IPS-NIHi7 (cell line): Measurements from ENCODE around the gene BHLHE40.

Experiments
- DNase-seq: peaks from one replicate; pipeline ENCODE4 v3.0.0; 2012; ENCODE audit warnings: mixed read lengths; ENCODE audit errors: extremely low spot score

Gene BHLHE40

DNA sequence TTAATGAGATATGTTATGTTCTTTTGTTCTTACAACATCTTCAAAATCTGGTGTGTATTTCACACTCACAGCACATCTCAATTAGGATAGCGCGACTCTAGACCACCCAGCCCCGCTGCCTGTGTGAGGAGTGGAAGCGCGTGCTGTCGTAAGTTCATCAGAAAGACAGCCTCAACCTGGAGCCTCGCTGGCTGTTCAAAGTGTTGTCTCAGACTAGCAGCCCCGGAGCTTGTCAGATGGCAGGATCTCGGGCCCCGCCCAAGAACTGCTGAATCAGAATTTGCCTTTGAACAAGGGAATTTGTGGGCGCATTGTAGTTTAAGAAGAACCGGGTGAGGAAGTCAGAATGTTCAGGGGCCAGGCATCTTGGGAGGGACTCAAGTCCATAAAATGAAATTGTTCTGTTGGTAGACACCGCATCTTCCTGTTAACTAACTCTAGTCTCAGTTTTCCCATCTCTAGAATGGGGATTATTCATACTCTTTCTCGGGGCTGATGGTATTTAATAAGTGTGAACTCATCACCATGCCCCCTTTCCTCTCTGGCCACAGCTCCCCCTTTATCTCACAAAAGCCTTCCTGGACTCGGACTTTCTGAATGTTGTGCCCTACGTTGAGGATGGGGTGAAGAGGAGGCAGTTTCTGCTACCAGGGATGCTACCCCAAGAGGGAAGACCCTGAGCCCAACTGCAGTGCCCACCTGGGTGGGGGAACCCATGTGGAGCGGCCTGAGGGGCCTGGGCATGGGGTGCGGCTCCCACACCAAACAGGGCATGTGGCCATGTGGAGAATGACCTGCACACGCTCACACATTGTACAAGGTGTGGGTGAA, 40.4 kb downstream of the BHLHE40 start:
- no peak for DNase-seq

DNA sequence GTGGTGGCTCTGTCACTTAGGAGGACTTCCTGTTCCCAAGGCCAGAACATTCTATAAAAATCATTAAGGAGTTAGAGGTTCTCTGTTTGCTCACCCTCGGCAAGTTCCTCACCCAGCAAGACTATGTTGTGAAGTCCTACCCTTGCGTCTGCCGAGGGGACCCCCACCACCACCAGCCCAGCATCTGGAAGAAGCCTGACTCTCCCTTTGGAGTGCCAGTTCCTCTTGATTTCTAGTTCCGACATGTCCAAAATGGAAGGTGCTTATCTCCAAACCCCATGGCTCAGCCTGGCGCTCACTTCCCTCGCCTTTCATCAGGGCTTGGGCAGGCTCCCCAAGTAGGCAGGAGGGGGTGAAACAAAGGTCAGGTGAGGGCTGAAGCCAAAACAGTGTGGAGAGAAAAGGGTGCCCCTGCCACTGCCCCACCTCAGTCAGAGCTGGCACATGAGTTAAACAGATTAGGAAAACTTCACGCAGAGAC, 41.0 kb downstream of the BHLHE40 start:
- no peak for DNase-seq

DNA sequence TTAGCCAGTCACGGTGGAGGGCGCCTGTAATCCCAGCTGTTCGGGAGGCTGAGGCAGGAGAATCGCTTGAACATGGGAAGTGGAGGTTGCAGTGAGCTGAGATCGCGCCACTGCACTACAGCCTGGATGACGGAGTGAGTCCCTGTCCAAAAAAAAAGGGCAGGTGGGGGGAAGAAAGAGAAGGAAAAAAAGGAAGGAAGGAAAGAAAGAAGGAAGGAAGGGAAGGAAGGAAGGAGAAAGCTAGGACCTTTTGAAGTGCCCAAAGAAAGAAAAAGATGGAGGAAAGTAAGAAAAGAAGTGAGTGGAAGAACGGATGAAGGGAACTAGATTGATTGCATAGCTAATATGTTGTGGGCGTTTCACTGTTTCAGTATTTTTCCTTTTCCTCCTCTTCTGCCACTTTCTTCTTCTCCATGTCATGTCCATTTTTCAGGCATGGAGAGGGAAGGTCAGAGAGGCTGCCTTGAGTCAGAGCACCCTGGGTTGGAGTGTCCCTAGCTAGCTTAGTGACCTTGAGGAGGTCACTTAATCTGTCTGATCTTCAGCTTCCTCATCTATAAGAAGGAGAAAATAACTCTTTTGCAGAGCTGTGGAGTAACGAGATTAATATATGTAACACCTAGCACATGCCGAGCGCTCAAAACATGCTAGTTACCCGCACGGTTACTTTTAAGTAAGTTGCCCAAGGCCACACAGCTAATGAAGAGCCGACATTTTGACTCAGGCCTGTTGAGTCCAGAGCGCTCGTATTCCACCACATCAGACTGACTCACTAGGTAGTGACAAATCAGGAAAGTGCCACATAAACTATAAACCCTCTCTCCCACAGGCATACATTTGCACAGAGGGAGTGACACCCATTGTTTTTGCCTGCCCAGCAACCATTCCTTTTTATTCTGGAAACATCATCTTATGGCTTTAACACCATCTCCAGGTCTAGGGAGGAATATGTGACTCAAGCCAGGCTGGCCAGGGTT, 42.2 kb downstream of the BHLHE40 start:
- no peak for DNase-seq

DNA sequence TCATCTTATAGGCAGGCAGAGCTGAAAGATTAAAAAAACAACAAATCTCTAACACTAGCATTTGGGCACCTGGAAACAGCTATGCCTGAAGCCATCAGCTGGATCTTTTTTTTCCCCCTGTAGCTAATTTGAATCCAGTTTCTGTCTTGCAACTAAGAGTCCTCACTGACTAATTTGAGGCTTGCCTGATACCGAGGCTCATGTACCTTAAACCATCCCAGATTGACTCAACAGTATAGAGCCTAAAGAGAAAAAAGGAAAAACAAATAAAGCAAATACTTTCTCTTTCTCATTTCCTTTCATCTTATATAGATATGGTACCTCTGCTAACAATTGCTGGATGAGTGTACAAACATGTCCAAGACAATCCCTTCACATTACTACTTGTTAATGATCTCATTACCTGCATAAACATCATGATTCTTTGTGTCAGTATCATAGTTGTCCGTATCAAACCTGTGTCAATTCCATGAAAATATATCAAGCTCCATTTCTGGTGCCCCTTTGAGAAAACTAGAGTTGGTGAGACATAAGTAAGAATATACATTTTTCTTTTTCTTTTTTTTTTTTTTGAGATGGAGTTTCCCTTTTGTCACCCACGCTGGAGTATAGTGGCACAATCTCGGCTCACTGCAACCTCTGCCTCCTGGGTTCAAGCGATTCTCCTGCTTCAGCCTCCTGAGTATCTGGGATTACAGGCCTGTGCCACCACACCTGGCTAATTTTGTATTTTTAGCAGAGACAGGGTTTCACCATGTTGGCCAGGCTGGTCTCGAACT, 43.1 kb downstream of the BHLHE40 start:
- no peak for DNase-seq

DNA sequence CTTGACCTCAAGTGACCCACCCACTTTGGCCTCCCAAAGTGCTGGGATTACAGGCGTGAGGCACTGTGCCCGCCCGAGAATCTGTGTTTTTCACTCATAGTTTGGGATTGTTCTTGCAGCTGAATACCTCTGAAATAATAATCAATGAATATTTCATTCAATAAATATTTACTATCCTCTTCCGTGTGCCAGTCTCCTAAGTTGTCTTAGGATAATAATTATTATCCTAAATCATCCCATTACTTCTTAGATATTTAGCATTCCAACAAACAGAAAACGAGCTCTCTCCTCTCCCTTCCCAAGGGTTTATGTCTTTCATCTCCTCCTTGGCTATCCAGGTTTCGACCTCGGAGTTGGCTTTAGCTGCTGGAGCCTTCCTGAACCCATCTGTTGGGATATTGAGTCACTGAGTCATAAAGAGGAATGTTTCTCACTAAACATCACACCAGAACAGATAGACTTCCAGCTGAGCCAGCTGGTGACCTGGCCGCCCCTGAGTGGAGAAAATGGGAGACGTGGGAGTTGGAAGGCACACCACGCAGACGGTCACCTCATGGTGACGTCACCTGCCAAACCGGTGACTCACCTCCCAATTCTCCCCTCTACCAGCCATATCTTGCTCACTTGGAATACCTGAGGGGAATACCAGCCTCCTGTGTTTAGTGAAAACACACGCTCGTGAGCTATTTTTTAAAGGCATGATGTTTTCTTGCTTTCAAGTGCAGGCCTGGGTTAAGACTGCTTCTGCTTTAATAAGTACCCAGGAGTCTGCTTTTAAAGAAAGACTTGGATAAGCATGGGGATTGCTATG, 43.9 kb downstream of the BHLHE40 start:
- no peak for DNase-seq

DNA sequence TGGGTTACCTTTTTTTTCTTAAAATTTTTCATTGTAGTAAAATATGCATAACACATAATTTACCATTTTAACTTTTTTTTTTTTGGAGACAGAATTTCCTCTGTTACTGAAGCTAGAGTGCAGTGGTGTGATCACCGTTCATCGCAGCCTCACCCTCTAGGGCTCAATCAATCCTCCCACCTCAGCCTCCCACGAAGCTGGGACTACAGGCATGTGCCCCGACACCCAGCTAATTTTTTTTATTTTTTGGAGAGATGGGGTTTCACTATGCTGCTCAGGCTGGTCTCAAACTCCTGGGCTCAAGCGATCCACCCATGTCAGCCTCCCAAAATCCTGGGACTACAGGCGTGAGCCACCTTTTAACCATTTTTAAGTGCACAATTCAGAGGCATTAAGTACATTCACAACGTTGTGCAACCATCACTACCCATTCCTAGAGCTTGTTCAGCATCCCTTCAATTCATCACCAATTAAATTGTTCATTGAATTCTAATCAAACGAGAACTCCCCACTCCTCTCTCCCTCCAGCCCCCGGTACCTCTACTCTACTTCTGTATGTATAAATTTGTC, 44.6 kb downstream of the BHLHE40 start:
- no peak for DNase-seq

DNA sequence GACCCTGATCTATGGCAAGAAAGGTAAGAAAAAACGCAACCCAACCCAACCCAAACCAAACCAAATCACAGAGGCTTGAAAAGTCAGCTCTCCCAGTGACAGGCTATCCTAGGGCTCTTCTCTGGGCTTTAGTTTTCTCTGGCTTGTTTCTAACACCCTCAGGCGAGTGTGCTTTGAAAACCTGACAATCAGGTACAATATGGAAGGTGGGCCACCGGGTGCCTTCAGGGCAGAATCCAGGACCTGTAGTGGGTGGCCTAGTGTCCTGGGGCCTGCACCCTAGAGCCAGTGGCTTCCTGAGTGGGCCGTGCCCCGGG, 46.8 kb downstream of the BHLHE40 start:
- no peak for DNase-seq

DNA sequence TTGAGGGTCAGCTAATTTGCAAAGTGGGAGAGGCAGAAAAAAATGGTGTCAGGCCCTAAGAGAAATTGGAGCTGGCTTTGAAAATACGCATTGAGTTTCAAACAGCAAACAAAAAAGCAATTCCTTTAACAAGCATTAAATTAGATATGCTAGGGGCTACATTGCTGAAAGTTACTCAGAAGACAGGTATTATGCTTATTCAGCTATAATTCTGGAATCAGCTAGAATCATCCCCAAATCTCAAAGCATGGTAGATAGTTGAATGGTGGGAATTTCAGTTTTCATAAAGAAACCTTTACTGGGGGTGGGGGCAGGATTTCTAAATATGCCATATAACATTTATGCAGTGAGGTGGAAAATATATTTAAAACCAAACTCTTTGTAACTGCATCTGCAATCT, 50.5 kb downstream of the BHLHE40 start:
- no peak for DNase-seq

DNA sequence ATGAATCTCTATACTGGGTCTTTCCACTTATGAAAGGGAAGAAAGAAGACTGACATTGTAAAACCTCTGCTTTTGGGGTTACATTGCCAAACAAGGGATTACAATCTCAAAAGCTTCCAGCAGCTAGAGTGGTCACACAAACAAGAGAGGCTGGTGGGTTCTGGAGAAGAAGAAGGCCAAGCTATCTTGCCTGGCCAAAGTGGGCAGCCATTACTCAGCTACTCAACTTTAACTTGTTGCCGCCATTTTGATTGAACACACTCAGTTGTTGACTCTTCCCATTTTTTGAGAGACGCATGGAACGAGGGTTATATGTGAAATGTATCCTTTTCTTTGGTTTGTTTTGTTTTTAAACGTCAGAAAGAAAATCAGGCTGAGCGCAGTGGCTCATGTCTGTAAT, 50.9 kb downstream of the BHLHE40 start:
- no peak for DNase-seq

DNA sequence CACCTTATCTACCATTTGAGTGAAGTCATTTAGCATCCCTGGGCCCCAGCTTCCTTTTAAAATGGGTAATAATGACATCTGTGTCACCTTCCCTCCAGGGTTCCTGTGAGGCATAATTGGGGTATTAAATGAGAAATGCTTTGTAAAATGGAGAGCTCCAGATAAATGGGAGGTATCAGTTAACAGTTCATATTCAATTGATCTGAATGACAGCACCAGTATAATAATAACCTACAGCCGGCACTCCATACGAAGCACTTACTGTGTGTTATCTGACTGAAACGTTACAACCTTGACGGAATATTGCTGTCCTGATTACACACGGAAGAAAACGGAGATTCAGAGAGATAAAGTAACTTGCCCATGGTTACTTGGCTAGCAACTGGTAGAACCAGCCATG, 53.6 kb downstream of the BHLHE40 start:
- no peak for DNase-seq
